Mesothelial cell of epicardium (in vitro differentiated cells): ENCODE results near the gene HOXD10. TPM values are rescaled to one million over a fixed set of nuclear protein-coding genes. Genes with fewer than 3 reads are reported as not detected.

Source experiments
- DNase-seq, 2 experiments: peaks; one replicate each; pipeline ENCODE4 v3.0.0; 2021; ENCODE audit warnings: low spot score in 2 of 2; ENCODE audit not compliant: unreplicated experiment in 2 of 2
- H3K27ac Mint-ChIP-seq: 2 replicates; pipeline ENCODE4 v1.8.0; 2021; ENCODE audit warnings: mixed read lengths
- H3K27me3 Mint-ChIP-seq: 2 replicates; pipeline ENCODE4 v1.8.0; 2021; ENCODE audit warnings: low read depth, mixed read lengths
- H3K36me3 Mint-ChIP-seq: 2 replicates; pipeline ENCODE4 v1.8.0; 2021; ENCODE audit warnings: mixed read lengths
- H3K4me1 Mint-ChIP-seq: 2 replicates; pipeline ENCODE4 v1.8.0; 2021; ENCODE audit warnings: mixed read lengths
- H3K4me3 Mint-ChIP-seq: 2 replicates; pipeline ENCODE4 v1.8.0; 2021; ENCODE audit warnings: mild to moderate bottlenecking, moderate library complexity, mixed read lengths
- H3K9me3 Mint-ChIP-seq: 2 replicates; pipeline ENCODE4 v1.8.0; 2021; ENCODE audit warnings: mixed read lengths
- total RNA-seq: library from RNA; stranded (reverse); gene quantifications from 3 replicates; pipeline ENCODE4 v1.2.1, GENCODE V29; 2021
- TF ChIP-seq, protein P1 (sequence below): fragments of 200-600 bp; sonication (generic); IDR thresholded peaks from one replicate; pipeline ENCODE4 v1.5.0; 2021; ENCODE audit warnings: antibody characterized with exemption; ENCODE audit not compliant: unreplicated experiment

Gene HOXD10
- total RNA-seq, 1 donor from 2014 or later, result 3.2 TPM

DNA sequence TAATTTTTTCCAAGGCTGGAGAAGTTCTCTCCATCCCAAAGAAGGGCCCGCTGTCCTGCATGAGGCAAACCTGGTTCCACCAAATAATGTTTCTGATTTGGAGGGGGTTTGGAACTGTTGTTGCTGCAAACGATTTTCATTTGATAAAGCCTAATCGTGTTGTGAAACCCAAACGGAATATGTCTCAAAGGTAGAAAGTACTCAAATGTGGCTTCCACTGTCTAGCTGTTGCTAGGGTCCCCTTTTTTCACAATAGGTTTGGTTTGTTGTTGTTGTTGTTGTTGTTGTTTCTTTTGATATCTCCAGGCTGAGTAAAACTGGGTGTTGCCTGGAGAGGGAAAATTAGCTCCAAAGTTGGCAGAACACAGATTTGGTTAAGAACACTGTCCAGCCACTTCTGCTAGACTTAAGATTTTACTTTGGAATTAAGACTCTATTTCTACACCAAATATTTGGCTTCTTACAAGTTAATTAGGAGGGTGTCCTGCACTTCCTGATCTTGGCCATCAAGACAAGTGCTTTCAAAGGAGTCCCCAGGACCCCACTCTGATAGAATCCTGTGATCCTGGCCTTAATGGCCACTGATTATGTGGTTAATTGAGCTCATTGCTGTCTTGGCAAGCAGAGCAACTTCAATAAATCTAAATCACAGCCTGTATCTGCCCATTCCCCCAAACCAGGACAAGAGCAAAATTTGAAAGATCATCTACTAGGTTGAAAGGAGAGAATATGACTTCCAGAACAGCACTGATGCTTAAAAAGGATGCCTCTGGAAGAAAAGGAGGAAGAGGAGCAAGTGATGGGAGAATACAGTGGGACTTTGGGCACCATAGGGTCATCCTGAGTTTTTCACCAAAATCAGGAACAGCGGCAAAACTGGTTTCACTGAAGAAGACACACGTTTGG lies 27.4 kb upstream of the HOXD10 start:
- H3K27ac Mint-ChIP-seq, result no peak overlapping the region
- H3K9me3 Mint-ChIP-seq, result no peaks in the 10 kb centered on the region
- TF ChIP-seq, protein P1, sequence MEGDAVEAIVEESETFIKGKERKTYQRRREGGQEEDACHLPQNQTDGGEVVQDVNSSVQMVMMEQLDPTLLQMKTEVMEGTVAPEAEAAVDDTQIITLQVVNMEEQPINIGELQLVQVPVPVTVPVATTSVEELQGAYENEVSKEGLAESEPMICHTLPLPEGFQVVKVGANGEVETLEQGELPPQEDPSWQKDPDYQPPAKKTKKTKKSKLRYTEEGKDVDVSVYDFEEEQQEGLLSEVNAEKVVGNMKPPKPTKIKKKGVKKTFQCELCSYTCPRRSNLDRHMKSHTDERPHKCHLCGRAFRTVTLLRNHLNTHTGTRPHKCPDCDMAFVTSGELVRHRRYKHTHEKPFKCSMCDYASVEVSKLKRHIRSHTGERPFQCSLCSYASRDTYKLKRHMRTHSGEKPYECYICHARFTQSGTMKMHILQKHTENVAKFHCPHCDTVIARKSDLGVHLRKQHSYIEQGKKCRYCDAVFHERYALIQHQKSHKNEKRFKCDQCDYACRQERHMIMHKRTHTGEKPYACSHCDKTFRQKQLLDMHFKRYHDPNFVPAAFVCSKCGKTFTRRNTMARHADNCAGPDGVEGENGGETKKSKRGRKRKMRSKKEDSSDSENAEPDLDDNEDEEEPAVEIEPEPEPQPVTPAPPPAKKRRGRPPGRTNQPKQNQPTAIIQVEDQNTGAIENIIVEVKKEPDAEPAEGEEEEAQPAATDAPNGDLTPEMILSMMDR, result no peak
- peaks cover 15% of the 10 kb centered on the region for H3K4me1 Mint-ChIP-seq
- no peak for DNase-seq
- no peaks in the 10 kb centered on the region for H3K36me3 Mint-ChIP-seq
- peaks cover 94% of the 10 kb centered on the region for H3K27me3 Mint-ChIP-seq
- H3K4me3 Mint-ChIP-seq, result no peak overlapping the region

DNA sequence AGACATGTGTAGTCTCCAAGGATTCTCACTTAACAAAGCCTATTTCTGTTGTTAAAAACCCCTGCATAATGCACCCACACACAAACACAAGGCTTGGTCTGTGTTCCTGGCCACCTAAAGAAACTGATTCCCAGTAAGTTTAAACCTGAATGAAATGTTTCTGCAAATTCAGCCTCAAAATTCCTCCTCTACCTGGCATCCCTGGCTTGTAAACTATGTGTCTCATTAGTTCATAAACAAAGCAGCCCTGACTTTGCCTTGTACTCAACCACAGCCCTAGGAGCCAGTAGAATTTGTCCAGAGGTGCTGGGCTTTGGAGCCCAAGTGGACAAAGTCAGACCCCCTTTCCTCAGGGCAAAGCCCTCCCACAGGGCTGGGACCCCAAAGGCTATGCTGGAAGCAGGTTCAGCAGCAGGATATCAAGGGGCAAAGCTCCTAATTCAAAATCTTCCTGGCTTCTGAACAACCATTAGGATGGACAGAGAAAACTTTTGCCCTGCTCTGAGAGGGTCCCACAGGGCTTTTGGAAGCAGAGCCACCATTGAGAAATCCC lies 26.7 kb upstream of the HOXD10 start:
- TF ChIP-seq, protein P1, result no peak
- Mint-ChIP-seq H3K4me1 (peaks cover 12% of the 10 kb centered on the region), H3K9me3 (no peaks in the 10 kb centered on the region), H3K4me3 (no peak overlapping the region), H3K36me3 (no peaks in the 10 kb centered on the region), H3K27ac (no peak overlapping the region), H3K27me3 (peaks cover 94% of the 10 kb centered on the region)
- no peak for DNase-seq

DNA sequence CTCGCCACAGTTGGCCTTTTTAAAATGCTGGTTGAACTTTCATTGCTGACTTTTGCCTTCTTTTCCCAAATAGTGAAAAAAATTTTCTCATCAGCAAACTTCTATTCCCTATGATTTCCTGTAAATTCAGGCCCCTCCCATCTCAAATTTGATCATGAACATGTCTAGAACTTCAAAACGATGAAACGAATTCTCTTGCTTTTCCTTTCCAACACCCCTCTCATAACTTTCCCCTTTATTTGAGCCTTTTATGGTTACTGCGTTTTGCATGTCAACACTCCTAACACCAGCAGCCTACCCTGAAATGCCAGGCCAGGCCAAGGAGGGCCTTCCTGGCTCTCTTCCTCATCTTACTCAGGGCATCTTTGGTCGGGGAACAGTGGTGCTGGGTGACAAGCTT lies 25.7 kb upstream of the HOXD10 start:
- H3K4me1 Mint-ChIP-seq, result peaks cover 12% of the 10 kb centered on the region
- no peak overlapping the region for H3K4me3 Mint-ChIP-seq
- H3K27ac Mint-ChIP-seq, result no peak overlapping the region
- no peaks in the 10 kb centered on the region for H3K36me3 Mint-ChIP-seq
- DNase-seq, result no peak
- peaks cover 94% of the 10 kb centered on the region for H3K27me3 Mint-ChIP-seq
- TF ChIP-seq, protein P1, result no peak
- H3K9me3 Mint-ChIP-seq, result no peaks in the 10 kb centered on the region

DNA sequence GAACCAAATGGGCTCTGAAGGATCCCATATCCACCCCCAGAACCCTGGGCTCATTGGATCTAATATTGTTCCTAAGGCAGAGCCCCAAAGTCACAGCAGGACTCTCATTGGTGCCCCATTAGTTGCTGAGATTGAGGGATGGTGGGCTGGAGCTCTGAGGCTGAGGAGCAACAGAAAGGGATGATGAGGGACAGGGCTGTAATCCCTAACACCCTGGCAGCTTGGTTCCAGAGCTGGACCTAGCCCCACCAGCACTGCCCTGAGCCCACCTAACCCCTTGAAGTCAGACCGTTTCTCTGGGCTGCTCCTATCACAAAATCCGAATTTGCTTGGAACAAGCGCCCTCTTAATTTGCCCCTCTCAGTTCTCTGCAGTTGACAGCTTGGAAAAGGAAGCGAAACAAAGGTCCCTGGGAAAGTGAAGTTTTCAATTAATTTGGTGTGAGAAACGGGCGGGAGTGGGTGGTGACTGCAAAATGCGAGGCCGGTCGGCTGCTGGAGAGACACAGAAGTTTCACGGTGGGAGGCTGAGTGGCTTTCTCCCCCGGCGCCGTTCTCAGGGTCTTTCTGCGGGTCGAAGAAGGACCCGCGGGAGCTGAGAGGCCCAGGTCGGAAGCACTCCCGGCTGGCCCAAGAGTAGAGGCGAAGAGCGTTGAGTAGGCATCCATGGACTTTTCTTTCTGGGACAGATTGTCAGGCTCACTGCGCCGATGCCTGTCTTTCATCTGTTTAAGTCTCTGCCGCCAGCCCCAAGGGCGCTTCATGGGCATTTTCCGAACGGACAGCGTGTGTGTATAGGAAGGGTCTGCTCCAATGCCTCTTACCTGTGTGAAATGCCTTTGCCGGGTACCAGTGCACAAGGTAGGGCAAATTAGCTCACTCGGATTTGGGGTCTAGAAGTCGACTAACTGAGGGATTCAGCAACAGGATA lies 25.0 kb upstream of the HOXD10 start:
- TF ChIP-seq, protein P1, result no peak
- Mint-ChIP-seq H3K27ac (no peak overlapping the region), H3K4me1 (peaks cover 12% of the 10 kb centered on the region), H3K36me3 (no peaks in the 10 kb centered on the region), H3K27me3 (peaks cover 94% of the 10 kb centered on the region), H3K9me3 (no peaks in the 10 kb centered on the region), H3K4me3 (peak overlapping the region; percentile 51)
- DNase-seq, result no peak

DNA sequence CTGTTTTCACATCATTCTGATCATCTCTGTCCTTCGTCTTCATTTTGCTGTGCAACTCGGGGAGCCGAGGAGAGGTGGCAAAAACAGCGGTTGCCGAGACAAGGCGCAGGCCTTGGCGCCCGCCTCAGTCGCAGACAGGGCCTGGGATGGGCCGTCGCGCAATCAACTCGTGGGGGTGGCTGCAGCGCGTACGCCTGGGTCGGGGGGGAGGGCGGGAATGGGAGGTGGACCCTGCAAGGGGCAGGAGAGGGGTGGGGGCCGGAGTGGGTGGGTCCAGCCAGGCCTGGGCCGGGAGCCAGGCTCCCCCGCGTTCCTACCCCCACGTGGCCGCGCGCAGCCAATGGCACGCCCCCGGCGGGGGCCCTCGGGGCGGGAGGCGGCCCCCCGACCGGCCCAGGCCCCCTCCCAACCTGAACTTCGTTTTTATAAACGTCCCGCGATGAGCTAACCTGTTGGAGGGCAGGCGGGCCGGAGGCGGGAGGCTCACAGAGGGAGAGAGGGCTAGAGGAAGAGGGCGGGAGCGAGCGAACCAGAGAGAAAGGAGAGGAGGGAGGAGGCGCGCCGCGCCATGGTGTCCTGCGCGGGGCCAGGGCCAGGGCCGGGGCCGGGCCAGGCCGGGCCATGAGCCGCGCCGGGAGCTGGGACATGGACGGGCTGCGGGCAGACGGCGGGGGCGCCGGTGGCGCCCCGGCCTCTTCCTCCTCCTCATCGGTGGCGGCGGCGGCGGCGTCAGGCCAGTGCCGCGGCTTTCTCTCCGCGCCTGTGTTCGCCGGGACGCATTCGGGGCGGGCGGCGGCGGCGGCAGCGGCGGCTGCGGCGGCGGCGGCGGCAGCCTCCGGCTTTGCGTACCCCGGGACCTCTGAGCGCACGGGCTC lies 24.1 kb upstream of the HOXD10 start, which contains the start of gene HOXD13:
Gene HOXD13, plus strand, starts transcription at position 452 of the 875 bp plus-strand sequence. Its CDS starts 170 bp downstream, at position 622.
- peaks cover 94% of the 10 kb centered on the region for H3K27me3 Mint-ChIP-seq
- TF ChIP-seq, protein P1, result no peak
- peaks cover 12% of the 10 kb centered on the region for H3K4me1 Mint-ChIP-seq
- no peaks in the 10 kb centered on the region for H3K9me3 Mint-ChIP-seq
- DNase-seq, result no peak
- H3K27ac Mint-ChIP-seq, result no peak within 1 kb of the TSS
- peak within 1 kb of the TSS; percentile 57 for H3K4me3 Mint-ChIP-seq
- H3K36me3 Mint-ChIP-seq, result no peaks in the 10 kb centered on the region
